Ovary (tissue), 9 donors: ENCODE measurements around the gene ATN1. TPM values are rescaled to one million over a fixed set of nuclear protein-coding genes. Genes with fewer than 3 reads are reported as not detected.

Experiments
- DNase-seq, 5 donors: peaks; one replicate each; pipeline ENCODE4 v3.0.0-alpha.2; 2019 to 2020
- H3K27ac ChIP-seq, 2 donors: fragments of 200-600 bp; one replicate each; pipeline versions ENCODE4 v1.5.1 to v1.8.0; 2019 to 2022
- H3K27me3 ChIP-seq: fragments of 200-600 bp; one replicate; pipeline ENCODE4 v1.8.0; 2022
- H3K36me3 ChIP-seq: fragments of 200-600 bp; sonication (generic); one replicate; pipeline ENCODE4 v1.5.1; 2019
- H3K4me1 ChIP-seq: one replicate; pipeline ENCODE4 v1.8.1; 2013; ENCODE audit warnings: mild to moderate bottlenecking, moderate library complexity; ENCODE audit not compliant: insufficient read depth
- H3K4me3 ChIP-seq: fragments of 200-600 bp; sonication (generic); one replicate; pipeline ENCODE4 v1.5.1; 2017
- H3K9me3 ChIP-seq, 2 donors: fragments of 200-600 bp in 1 of 2; sonication (generic) in 1 of 2; one replicate each; pipeline versions ENCODE4 v1.5.1 to v1.8.1; 2013 to 2019; ENCODE audit warnings: mild to moderate bottlenecking in 1 of 2, moderate library complexity in 1 of 2
- CTCF ChIP-seq, 3 donors: fragments of 450-650 bp in 2 of 3; fragments of 200-600 bp in 1 of 3; IDR thresholded peaks; one replicate each; pipeline versions ENCODE4 v1.5.1 to v1.8.0; 2016 to 2022; ENCODE audit warnings: antibody characterized with exemption in 3 of 3, mild to moderate bottlenecking in 1 of 3
- EP300 ChIP-seq: sonication (generic); formaldehyde crosslinking; IDR thresholded peaks from one replicate; pipeline ENCODE4 v1.6.1; 2017; ENCODE audit warnings: antibody characterized with exemption
- POLR2A ChIP-seq: fragments of 450-650 bp; IDR thresholded peaks from one replicate; pipeline ENCODE4 v1.6.1; 2017; ENCODE audit warnings: antibody characterized with exemption, mild to moderate bottlenecking, moderate library complexity
- WGBS, 3 donors: extraction: QIAGEN DNeasy Blood & Tissue Kit in 1 of 3; methylation state at CpG; one replicate each; pipeline versions ENCODE4 v1.1.5 to v1.1.7; 2013 to 2017; 5-methylcytosine and 5-hydroxymethylcytosine counted together
- intact Hi-C, 4 donors: fragments of 100-400 bp; cut with DNase I; formaldehyde crosslinking; loops; one replicate each; pipeline versions ENCODE4 v1.11.0 to v1.15.1; 2022 to 2023
- polyA plus RNA-seq, 2 donors: library from polyadenylated mRNA; stranded (reverse); fragments of 200-250 nt in 1 of 2; fragments of 350-450 nt in 1 of 2; fragmentation: Illumina TruSeq in 1 of 2; extraction: RNeasy Lipid Tissue Mini Kit (QIAGEN cat#74804) in 1 of 2; gene quantifications; one replicate each; pipeline ENCODE4 v1.2.3, GENCODE V29; 2013 to 2014
- total RNA-seq, 7 donors: library from RNA; depleted of rRNA in 2 of 7; stranded (reverse); fragments of >200 nt in 2 of 7; fragmentation: NEBNext Ultra II Directional in 3 of 7; extraction: Animal tissue kit (Norgen Biotek cat#: 25700) in 3 of 7; gene quantifications; one replicate each; pipeline versions ENCODE4 v1.1.0 to v1.2.4, GENCODE V29; 2016 to 2023
- donor health status: DM: no; HTN: no; CAD: no; lungs with moderate emphysema.
- donor health status: DM: no; HTN: no; CAD: no.
- donor health status: Bipolar disorder and iron deficiency.
- donor health status: DM: yes; HTN: yes; CAD: no.
- donor health status: DM: no; HTN: no; CAD: no.
- donor health status: DM: yes; HTN: yes; CAD: no.

Gene ATN1
- total and polyA plus RNA-seq, 9 donors, result 41.6 to 324 (median 197) TPM

DNA sequence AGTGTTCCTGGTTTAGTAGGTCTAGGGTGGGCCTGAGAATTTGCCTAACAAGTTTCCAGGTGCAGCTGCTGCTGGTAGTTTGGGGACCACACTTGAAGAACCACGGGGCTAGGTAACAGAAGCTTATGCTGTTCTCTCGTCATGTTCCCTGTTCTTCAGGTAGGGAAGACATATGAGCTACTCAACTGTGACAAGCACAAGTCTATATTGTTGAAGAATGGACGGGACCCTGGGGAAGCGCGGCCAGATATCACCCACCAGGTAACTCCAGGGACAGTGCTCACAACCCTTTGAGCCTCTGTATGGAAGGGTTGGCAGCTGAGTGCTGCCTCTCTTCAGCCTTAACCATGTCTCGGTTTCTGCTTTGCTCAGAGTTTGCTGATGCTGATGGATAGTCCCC lies 46.4 kb downstream of the ATN1 start:
- peaks cover 6% of the 10 kb centered on the region for H3K4me1 ChIP-seq
- WGBS, 3 donors, result 91 to 96% (median 94%) methylated on average over 6 of the region's 6 CpGs
- no peaks in the 10 kb centered on the region for H3K9me3 ChIP-seq
- intact Hi-C loops, result no loop called here
- no peak overlapping the region for H3K4me3 ChIP-seq
- H3K27me3 ChIP-seq, result no peaks in the 10 kb centered on the region
- peak in 1 of 5 donors; percentile 7 for DNase-seq
- TF ChIP-seq CTCF (IDR thresholded peaks at IDR 0.05) (no peak), EP300 (no peak), POLR2A (no peak)
- H3K36me3 ChIP-seq, result no peaks in the 10 kb centered on the region
- no peak overlapping the region for H3K27ac ChIP-seq

DNA sequence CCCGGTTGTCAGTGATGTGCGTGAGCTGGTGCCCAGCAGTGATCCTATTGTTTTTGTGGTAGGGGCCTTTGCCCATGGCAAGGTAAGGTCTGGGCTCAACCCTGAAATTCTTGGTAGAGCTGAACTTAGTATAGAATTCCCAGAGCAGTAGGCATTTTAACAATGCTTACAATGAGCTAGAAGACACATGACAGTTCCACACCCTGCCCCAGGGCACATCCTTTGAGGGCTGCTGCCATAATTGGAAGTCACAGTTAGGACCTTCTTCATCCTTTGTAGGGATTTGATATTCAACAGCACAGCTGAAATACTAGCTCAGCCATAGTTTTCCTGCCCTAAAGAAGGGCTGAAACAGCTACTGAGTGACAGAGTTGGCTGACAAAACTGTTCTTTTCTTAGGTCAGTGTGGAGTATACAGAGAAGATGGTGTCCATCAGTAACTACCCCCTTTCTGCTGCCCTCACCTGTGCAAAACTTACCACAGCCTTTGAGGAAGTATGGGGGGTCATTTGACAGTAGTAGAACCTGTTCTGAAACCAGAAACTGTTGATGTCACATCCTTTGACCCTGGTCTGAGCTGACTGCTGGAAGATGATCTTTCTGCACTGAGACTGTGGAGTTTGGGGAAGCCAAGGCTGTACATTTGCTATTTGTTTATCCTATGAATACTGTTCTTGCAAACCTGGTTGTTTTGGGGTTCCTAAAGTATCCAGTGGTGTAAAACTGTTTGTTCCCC lies 47.7 kb downstream of the ATN1 start:
- 74 to 84% (median 80%) methylated on average over 2 of the region's 2 CpGs for WGBS, 3 donors

DNA sequence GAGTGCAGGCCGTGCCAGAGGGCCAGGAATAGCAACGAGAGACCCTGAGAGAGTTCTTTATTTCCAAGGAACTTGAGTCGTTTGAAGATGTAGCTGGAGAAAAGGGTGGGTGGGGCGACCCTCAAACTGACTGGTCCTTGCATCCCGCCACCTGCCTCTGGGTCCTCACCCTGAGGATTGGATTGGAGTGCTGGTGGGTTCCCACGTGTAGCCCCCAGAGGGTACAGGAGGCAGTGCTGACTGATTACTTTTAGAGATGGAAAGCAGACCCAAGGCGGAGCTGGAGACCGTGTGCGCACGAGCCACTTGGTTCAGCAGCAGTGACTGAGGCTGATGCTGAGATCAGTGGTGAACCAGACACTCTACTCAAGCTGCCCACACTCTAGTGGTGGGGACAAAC lies 49.9 kb downstream of the ATN1 start:
- TF ChIP-seq POLR2A (no peak), CTCF (IDR thresholded peaks at IDR 0.05) (no peak), EP300 (no peak)
- H3K36me3 ChIP-seq, result no peaks in the 10 kb centered on the region
- intact Hi-C loops, result no loop called here

More for the DNA sequence above, 47.7 kb downstream of the ATN1 start:
- H3K27me3 ChIP-seq, result no peaks in the 10 kb centered on the region
- no peak overlapping the region for H3K4me3 ChIP-seq
- H3K4me1 ChIP-seq, result peaks cover 3% of the 10 kb centered on the region
- TF ChIP-seq CTCF (IDR thresholded peaks at IDR 0.05) (no peak), POLR2A (no peak), EP300 (no peak)
- no peaks in the 10 kb centered on the region for H3K36me3 ChIP-seq
- no peaks in the 10 kb centered on the region for H3K9me3 ChIP-seq
- no peak overlapping the region for H3K27ac ChIP-seq
- intact Hi-C loops, result no loop called here
- peak in 1 of 5 donors; percentile 2 for DNase-seq

DNA sequence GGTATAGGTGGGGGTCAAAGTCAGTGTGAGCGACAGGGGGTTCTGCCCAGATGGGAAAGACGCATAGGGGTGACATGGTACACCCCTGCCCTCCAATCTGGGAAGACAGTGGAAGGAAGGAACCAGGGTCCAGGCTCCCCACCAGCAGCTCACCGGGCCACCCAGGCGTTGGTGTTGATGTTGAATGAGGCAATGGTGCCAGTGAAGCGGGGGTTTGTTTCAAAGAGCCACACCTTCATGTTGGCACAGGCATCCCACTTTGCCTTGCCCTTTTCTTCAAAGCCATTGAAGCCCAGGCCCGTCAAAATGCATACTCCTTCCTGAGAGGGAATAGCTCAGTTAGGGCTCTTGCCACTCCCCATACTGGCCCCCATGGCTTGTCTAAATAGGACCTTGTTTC lies 50.4 kb downstream of the ATN1 start:
- H3K4me3 ChIP-seq, result no peak overlapping the region
- 79 to 80% (median 80%) methylated on average over 6 of the region's 6 CpGs for WGBS, 3 donors
- no peaks in the 10 kb centered on the region for H3K27me3 ChIP-seq
- intact Hi-C loops, result no loop called here
- H3K4me1 ChIP-seq, result no peaks in the 10 kb centered on the region
- TF ChIP-seq CTCF (IDR thresholded peaks at IDR 0.05) (no peak), EP300 (no peak), POLR2A (no peak)
- DNase-seq, result no peak
- no peaks in the 10 kb centered on the region for H3K36me3 ChIP-seq
- H3K27ac ChIP-seq, result no peak overlapping the region
- no peaks in the 10 kb centered on the region for H3K9me3 ChIP-seq

More for the DNA sequence above, 49.9 kb downstream of the ATN1 start:
- Histone ChIP-seq H3K4me1 (no peaks in the 10 kb centered on the region), H3K9me3 (no peaks in the 10 kb centered on the region), H3K27me3 (no peaks in the 10 kb centered on the region), H3K4me3 (no peak overlapping the region), H3K27ac (no peak overlapping the region)
- no peak for DNase-seq
- 66 to 70% (median 68%) methylated on average over 10 of the region's 10 CpGs for WGBS, 3 donors
